Gastroesophageal sphincter (tissue), 4 donors: ENCODE measurements around the gene ELOB. TPM values are rescaled to one million over a fixed set of nuclear protein-coding genes. Genes with fewer than 3 reads are reported as not detected.

ENCODE experiments used
- ATAC-seq: fragments of 150-250 bp; one replicate; pipeline ENCODE4 v1.9.1; 2016; ENCODE audit warnings: mild to moderate bottlenecking, moderate library complexity
- H3K27ac ChIP-seq, 4 donors: fragments of 200-600 bp; sonication (generic) in 3 of 4; 1 replicate in 3 of 4; 2 replicates in 1 of 4; pipeline ENCODE4 v1.5.1; 2016 to 2019
- H3K27me3 ChIP-seq: fragments of 200-600 bp; sonication (generic); one replicate; pipeline ENCODE4 v1.5.1; 2019
- H3K36me3 ChIP-seq, 2 donors: fragments of 200-600 bp; sonication (generic); one replicate each; pipeline ENCODE4 v1.5.1; 2019; ENCODE audit warnings: control low read depth in 1 of 2
- H3K4me1 ChIP-seq, 3 donors: fragments of 200-600 bp; sonication (generic); 1 replicate in 2 of 3; 2 replicates in 1 of 3; pipeline ENCODE4 v1.5.1; 2016 to 2019; ENCODE audit warnings: control low read depth in 2 of 3
- H3K4me3 ChIP-seq, 2 donors: fragments of 200-600 bp; sonication (generic); one replicate each; pipeline ENCODE4 v1.5.1; 2019; ENCODE audit warnings: mild to moderate bottlenecking in 1 of 2, moderate library complexity in 1 of 2
- H3K9me3 ChIP-seq, 3 donors: fragments of 200-600 bp; sonication (generic); one replicate each; pipeline ENCODE4 v1.5.1; 2017 to 2019; ENCODE audit warnings: control low read depth in 2 of 3
- CTCF ChIP-seq, 4 experiments: fragments of 200-600 bp in 2 of 4; fragments of 450-650 bp in 2 of 4; sonication (generic) in 1 of 4; IDR thresholded peaks; one replicate each; pipeline ENCODE4 v1.5.1; 2017 to 2019; ENCODE audit warnings: antibody characterized with exemption in 4 of 4, mild to moderate bottlenecking in 2 of 4, moderate library complexity in 2 of 4
- EP300 ChIP-seq: sonication (generic); formaldehyde crosslinking; IDR thresholded peaks from one replicate; pipeline ENCODE4 v1.6.1; 2017; ENCODE audit warnings: antibody characterized with exemption, mild to moderate bottlenecking
- POLR2A ChIP-seq, 2 donors: fragments of 450-650 bp; IDR thresholded peaks; one replicate each; pipeline ENCODE4 v1.6.1; 2017; ENCODE audit warnings: antibody characterized with exemption in 2 of 2, mild to moderate bottlenecking in 2 of 2, moderate library complexity in 1 of 2
- POLR2AphosphoS5 ChIP-seq: sonication (generic); formaldehyde crosslinking; IDR thresholded peaks from one replicate; pipeline ENCODE4 v1.6.1; 2017; ENCODE audit warnings: antibody characterized with exemption
- WGBS, 2 donors: methylation state at CpG; one replicate each; pipeline ENCODE4 v1.1.5; 2018; ENCODE audit warnings: low coverage in 1 of 2; 5-methylcytosine and 5-hydroxymethylcytosine counted together
- total RNA-seq, 4 donors: library from RNA; depleted of rRNA; stranded (reverse); fragments of >200 nt; gene quantifications; one replicate each; pipeline ENCODE4 v1.1.0, GENCODE V29; 2016

Gene ELOB
- total RNA-seq = 100 to 1,000 TPM; 216 to 269 (median 251) TPM

- TF ChIP-seq POLR2A (IDR thresholded peaks at IDR 0.05) (peak; percentile 63 to 65), EP300 (no peak), CTCF (IDR thresholded peaks at IDR 0.05) (no peak), POLR2AphosphoS5 (peak; percentile 77)
- Histone ChIP-seq H3K4me1 (peaks cover 0 to 56% (median 27%) of the 10 kb centered on the region in 3 donors), H3K4me3 (peak within 1 kb of the TSS; percentile 95 to 96), H3K27ac (peak within 1 kb of the TSS; percentile 97 to 100 (median 100)), H3K9me3 (no peaks in the 10 kb centered on the region), H3K27me3 (no peaks in the 10 kb centered on the region), H3K36me3 (peaks cover 0 to 32% of the 10 kb centered on the region in 2 donors)
- WGBS, 2 donors = no CpG with 5 or more reads among the region's 70 CpGs
- ATAC-seq = peak; percentile 98
Measured at GRCh38 chr16:2777231-2777902, at the start of gene ELOB. Gene ELOB (minus strand): TSS chr16:2777280. CDS start chr16:2777239, 41 bp downstream.

- no peak for TF ChIP-seq POLR2AphosphoS5
- no peak for TF ChIP-seq POLR2A (IDR thresholded peaks at IDR 0.05)
- no peak for TF ChIP-seq EP300
- no peak for TF ChIP-seq CTCF (IDR thresholded peaks at IDR 0.05)
- Histone ChIP-seq H3K9me3 (no peaks in the 10 kb centered on the region), H3K36me3 (no peaks in the 10 kb centered on the region), H3K4me3 (no peak overlapping the region), H3K27ac (no peak overlapping the region), H3K4me1 (no peaks in the 10 kb centered on the region), H3K27me3 (peaks cover 55% of the 10 kb centered on the region)
- ATAC-seq = no peak
- 20 to 63% methylated on average over 1 to 4 of the region's 11 CpGs for WGBS, 2 donors
Measured at GRCh38 chr16:2825906-2826305, 48.8 kb upstream of the ELOB start.

- no peak for ATAC-seq
- WGBS, 2 donors = 61 to 71% methylated on average over 2 to 4 of the region's 26 CpGs
- H3K36me3 ChIP-seq = no peaks in the 10 kb centered on the region
- H3K27ac ChIP-seq = no peak overlapping the region
- H3K9me3 ChIP-seq = no peaks in the 10 kb centered on the region
- TF ChIP-seq POLR2AphosphoS5 = no peak
- no peak for TF ChIP-seq POLR2A (IDR thresholded peaks at IDR 0.05)
- TF ChIP-seq CTCF (IDR thresholded peaks at IDR 0.05) = no peak
- no peak for TF ChIP-seq EP300
- no peak overlapping the region for H3K4me3 ChIP-seq
- peaks cover 55% of the 10 kb centered on the region for H3K27me3 ChIP-seq
- no peaks in the 10 kb centered on the region for H3K4me1 ChIP-seq
Measured at GRCh38 chr16:2825049-2825742, 48.1 kb upstream of the ELOB start.

- TF ChIP-seq POLR2AphosphoS5 (no peak), CTCF (IDR thresholded peaks at IDR 0.05) (no peak), EP300 (no peak), POLR2A (IDR thresholded peaks at IDR 0.05) (no peak)
- Histone ChIP-seq H3K4me3 (no peak overlapping the region), H3K36me3 (no peaks in the 10 kb centered on the region), H3K27ac (no peak overlapping the region), H3K9me3 (no peaks in the 10 kb centered on the region), H3K27me3 (peaks cover 55% of the 10 kb centered on the region), H3K4me1 (no peaks in the 10 kb centered on the region)
- ATAC-seq = no peak
- WGBS, 2 donors = 80% methylated on average over 1 of the region's 10 CpGs; no CpG with 5 or more reads in 1 of the 2 donors
Measured at GRCh38 chr16:2824626-2825025, 47.5 kb upstream of the ELOB start.
